ENCODE data around the gene SLC66A2. TPM values are rescaled to one million over a fixed set of nuclear protein-coding genes. Genes with fewer than 3 reads are reported as not detected.

SLC66A2 gene
- total RNA-seq, 1 experiment from 2014 or later: 13.0 TPM

DNA sequence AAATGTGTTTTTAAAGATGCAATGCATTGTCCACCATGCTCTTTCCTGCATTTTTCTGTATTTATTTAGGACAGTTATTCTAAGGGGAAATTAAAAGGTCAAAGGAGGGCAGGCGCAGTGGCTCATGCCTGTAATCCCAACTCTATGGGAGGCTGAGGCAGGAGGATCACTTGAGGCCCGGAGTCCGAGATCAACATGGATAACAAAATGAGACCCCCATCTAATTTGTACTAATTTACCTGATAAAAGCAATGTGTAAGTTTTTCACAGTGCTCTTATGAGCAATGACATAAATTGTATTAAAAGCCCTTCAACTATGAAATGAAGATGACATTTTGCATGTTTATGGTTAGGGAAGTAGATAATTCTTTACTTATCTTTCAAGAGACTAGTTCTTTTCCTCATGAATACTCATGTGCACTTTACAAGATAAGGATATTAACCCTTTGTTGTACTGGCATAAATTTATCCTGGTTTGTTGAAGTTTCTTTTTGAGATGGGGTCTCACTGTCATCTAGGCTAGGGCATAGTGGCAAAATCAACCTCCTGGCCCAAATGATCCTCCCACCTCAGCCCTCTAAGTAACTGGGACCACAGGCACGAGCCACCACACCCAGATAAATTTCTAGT is 22.7 kb upstream of the SLC66A2 start:
- Histone ChIP-seq H3K18ac (ENCODE audit: insufficient read length, low read depth, low read length) (no peak overlapping the region), H2BK120ac (ENCODE audit: low read depth, low read length, poor library complexity, severe bottlenecking) (no peak overlapping the region), H3K27me3 (ENCODE audit: insufficient read depth, low read length) (no peaks in the 10 kb centered on the region), H3T11ph (ENCODE audit: low read length) (no peak overlapping the region), H2BK20ac (ENCODE audit: low read depth, low read length, poor library complexity, severe bottlenecking) (no peak overlapping the region), H3K4me1 (ENCODE audit: insufficient read depth, low read length) (no peaks in the 10 kb centered on the region), H3K14ac (ENCODE audit: insufficient read depth, low read length) (no peak overlapping the region), H3K79me1 (ENCODE audit: insufficient read depth, low read depth, low read length, poor library complexity, severe bottlenecking) (peaks cover 15% of the 10 kb centered on the region), H2AK5ac (ENCODE audit: insufficient read length, low read length) (no peak overlapping the region), H4K5ac (ENCODE audit: insufficient read length, low read depth, low read length) (no peak overlapping the region), H3K9ac (ENCODE audit: extremely low read depth, insufficient read length, low read length) (no peak overlapping the region), H3K79me2 (ENCODE audit: insufficient read depth, low read length) (peaks cover 19% of the 10 kb centered on the region; the same call in 1 of the 2 replicates), H3K23ac (ENCODE audit: insufficient read length, low read depth, low read length) (no peak overlapping the region), H3K27ac (ENCODE audit: insufficient read length, low read depth, low read length) (no peak overlapping the region), H4K91ac (ENCODE audit: insufficient read length, low read depth, low read length) (no peak overlapping the region), H3K56ac (ENCODE audit: insufficient read length, low read depth, low read length) (no peak overlapping the region), H3K4me2 (ENCODE audit: insufficient read depth, insufficient read length, low read length) (no peak overlapping the region), H2BK12ac (ENCODE audit: insufficient read length, low read depth, low read length) (no peak overlapping the region), H4K8ac (replicated peaks; ENCODE audit: insufficient read length, low read depth, low read length) (no peak overlapping the region), H2BK15ac (ENCODE audit: low read depth, low read length) (no peak overlapping the region), H4K20me1 (ENCODE audit: control insufficient read depth, insufficient read depth, insufficient read length) (no peaks in the 10 kb centered on the region), H3K23me2 (ENCODE audit: insufficient read length, low read depth, low read length, poor library complexity, severe bottlenecking) (no peaks in the 10 kb centered on the region), H3K4ac (ENCODE audit: low read depth, low read length) (no peak overlapping the region), H3K9me3 (ENCODE audit: control insufficient read depth, low read depth, low read length) (no peaks in the 10 kb centered on the region), H2AFZ (ENCODE audit: low read length) (no peak overlapping the region), H2BK5ac (ENCODE audit: insufficient read length, low read length) (no peak overlapping the region)
- no peaks in the 10 kb centered on the region for H3K27me3 Mint-ChIP-seq (ENCODE audit: low read depth)
- H3K36me3 Mint-ChIP-seq (ENCODE audit: insufficient read depth in 1 of 3, low read depth in 3 of 3): peaks cover 32 to 80% (median 66%) of the 10 kb centered on the region in 3 experiments
- TF ChIP-seq CTCF (conservative IDR thresholded peaks at IDR 0.05): no peak
- no peaks in the 10 kb centered on the region for H3K4me1 Mint-ChIP-seq
- DNase-seq: no peak
- no peak overlapping the region for H3K27ac Mint-ChIP-seq
- no peaks in the 10 kb centered on the region for H3K9me3 Mint-ChIP-seq
- H3K4me3 Mint-ChIP-seq: no peak overlapping the region
- WGBS (ENCODE audit: extremely low coverage, insufficient read length, low lambda C conversion rate): no CpG with 5 or more reads among the region's 4 CpGs
